GM18873 (cell line): Measurements from ENCODE around the gene PDPR.
"Not testable (repeated sequence)": the region's sequence is repeated elsewhere in the genome, so short reads cannot be mapped to it uniquely, and the experiment has no call there.

Source experiments
- ATAC-seq: cut with Tn5 transposase; IDR thresholded peaks from one replicate; pipeline ENCODE4 v1.9.1; 2021; ENCODE audit warnings: mild to moderate bottlenecking, moderate library complexity, moderate number of reproducible peaks; ENCODE audit not compliant: unreplicated experiment, low FRiP score

Gene PDPR

GRCh38 chr16:70160388-70160787 is 46.3 kb downstream of the PDPR start:
- no peak for ATAC-seq

DNA sequence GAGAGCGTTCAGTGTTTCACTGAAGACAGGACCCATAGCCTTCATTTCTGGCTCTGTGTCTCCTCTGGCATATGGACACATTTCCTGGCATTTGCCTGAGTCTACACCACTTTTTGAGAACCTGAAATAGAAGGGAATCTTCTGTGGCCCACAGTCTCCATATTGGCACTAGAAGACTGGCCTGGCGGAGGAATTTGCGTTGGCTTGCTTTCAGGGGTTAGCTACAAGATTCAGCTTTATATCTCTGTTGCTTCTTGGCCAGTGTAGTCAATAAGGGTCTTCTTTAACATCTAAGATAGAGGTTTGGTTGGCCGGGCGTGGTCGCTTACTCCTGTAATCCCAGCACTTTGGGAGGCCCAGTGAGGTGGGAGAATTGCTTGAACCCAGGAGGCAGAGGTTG is 46.7 kb downstream of the PDPR start:
- no peak for ATAC-seq

GRCh38 chr16:70161350-70161749 is 47.2 kb downstream of the PDPR start:
- no peak for ATAC-seq

- no peak for ATAC-seq
These were observed 47.9 kb downstream of the PDPR start for GRCh38 chr16:70162041-70162451.

GRCh38 chr16:70163596-70163995 is 49.5 kb downstream of the PDPR start:
- ATAC-seq: no peak

DNA sequence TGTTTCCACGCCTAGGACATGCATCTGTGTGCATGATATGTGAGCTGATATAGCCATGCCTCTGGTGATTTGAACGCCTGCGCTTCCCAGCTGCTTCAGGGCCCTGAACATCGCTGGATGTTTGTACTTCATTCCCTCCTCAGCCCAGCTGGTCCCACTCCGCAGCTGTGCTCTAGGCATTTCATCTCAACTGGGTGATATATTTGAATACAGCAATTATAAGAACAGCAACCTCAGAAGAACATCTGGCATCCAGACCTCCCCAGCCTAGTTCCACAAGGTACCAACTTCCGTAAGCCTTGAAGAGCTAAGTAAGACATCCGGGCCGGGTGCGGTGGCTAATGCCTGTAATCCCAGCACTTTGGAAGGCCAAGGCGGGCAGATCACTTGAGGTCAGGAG is 52.6 kb downstream of the PDPR start:
- ATAC-seq: not testable (repeated sequence)

- not testable (repeated sequence) for ATAC-seq
These were observed 59.2 kb downstream of the PDPR start, which contains the start of gene CLEC18C for GRCh38 chr16:70173212-70173837. Gene CLEC18C, plus strand, starts transcription at chr16:70173787. Its CDS starts 492 bp downstream, at chr16:70174279.

DNA sequence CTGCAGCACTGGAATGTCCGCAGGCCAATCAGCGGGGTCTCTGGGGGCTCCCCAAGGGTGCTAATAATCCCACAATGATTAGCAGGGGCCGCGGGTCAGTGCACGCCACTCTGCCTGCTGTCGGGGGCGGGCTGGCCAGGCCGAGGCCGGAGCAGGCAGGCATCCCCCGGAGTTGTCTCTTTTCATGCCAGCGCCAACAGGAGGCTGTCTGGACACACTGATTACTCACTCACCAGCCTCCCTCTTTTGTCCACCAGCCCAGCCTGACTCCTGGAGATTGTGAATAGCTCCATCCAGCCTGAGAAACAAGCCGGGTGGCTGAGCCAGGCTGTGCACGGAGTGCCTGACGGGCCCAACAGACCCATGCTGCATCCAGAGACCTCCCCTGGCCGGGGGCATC is 59.8 kb downstream of the PDPR start:
- not testable (repeated sequence) for ATAC-seq

- not testable (repeated sequence) for ATAC-seq
These were observed 60.3 kb downstream of the PDPR start for GRCh38 chr16:70174387-70174932.

DNA sequence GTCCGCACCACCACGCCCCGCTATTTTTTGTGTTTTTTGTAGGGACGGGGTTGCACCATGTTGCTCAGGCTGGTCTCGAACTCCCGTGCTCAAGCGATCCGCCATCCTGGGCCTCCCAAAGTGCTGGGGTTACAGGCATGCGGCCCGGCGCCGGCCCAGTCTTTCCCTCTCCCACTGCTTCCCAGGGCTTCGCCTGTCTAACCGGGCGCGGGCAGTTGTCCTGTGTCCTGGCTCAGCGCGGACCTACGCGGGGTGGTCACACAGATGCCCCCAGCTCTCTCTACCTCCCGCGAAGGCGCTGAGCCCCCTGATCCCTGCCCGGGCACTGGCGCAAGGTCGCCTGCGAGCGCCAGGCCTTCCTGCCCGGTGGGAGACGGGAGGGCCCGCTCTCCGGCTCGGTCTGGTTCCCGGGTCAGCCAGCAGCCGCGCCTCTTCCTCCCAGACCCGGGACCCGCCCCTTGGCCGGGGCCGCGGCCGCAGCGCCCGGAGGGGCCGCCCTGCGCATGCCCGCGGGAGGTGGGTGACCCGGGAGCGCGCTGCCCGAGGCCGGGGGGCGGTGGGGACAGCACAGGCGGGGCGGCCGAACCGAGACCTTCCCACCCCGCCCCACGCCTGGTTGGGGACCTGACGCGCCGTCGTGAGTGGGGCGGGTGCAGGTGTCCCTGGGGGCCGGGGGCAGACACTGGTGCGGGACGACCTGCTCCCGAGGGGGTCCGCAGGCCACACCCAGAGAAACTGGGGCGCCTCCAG is 73.9 kb downstream of the PDPR start:
- not testable (repeated sequence) for ATAC-seq

DNA sequence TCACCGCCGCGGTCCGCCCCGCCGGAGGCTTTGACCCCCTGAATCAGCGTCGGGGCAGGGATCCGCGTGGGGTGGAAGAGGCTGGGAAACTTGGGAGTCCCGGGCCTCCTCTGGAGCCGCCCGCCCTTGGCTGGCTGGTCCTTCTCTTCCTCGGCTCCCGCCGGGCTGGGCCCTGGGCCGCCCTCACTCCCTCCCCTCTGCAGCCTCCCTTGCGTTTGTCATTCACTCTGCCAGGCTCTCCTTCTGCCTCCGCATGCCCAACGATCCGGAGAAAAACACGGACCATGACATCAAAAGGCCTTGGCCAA is 74.4 kb downstream of the PDPR start:
- ATAC-seq: not testable (repeated sequence)

- ATAC-seq: not testable (repeated sequence)
These were observed 76.4 kb downstream of the PDPR start for GRCh38 chr16:70190574-70190973.

- ATAC-seq: not testable (repeated sequence)
These were observed 82.7 kb downstream of the PDPR start for GRCh38 chr16:70196683-70197300.

- ATAC-seq: not testable (repeated sequence)
These were observed 83.5 kb downstream of the PDPR start for GRCh38 chr16:70197611-70198010.

DNA sequence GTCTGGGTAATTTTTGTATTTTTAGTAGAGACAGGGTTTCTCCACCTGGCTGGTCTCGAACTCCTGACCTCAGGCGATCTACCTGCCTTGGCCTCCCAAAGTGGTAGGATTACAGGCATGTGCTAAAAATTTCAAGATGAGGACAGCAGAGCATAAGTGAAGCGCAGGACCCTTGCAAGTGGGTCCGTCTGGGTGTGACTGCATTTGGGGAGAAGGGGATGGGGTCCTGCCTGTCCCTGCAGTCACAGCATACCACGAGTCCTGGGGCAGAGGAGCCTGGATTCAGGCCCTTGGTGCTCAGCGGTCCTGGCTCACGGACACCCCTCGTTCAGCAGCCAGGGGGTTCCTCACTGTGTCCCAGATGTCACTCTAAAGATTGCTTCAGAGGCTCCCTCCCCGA is 84.1 kb downstream of the PDPR start:
- not testable (repeated sequence) for ATAC-seq

DNA sequence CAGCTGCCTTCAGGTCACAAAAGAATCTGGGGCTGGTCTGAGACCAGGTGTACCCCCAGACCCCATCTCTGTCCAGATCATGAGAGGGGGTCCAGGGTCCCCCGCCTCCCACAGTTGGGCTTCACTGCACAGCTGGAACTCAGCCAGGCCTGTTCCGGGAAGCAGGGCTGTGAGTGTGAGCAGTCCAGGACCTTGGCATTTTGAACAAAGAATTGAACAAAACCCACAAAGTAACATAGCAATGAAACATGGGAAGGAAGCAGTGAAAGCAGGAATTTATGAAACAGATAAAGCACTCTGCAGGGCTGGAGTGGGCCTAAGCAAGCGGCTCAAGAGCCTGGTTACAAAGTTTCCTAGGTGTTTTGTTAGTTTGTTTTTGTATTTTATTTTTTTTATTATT is 84.5 kb downstream of the PDPR start:
- ATAC-seq: not testable (repeated sequence)

- not testable (repeated sequence) for ATAC-seq
These were observed 85.0 kb downstream of the PDPR start for GRCh38 chr16:70199170-70199569.

GRCh38 chr16:70200063-70200462 is 85.9 kb downstream of the PDPR start:
- ATAC-seq: not testable (repeated sequence)

- ATAC-seq: not testable (repeated sequence)
These were observed 89.4 kb downstream of the PDPR start for GRCh38 chr16:70203508-70203907.

GRCh38 chr16:70204010-70204409 is 89.9 kb downstream of the PDPR start:
- not testable (repeated sequence) for ATAC-seq
